ENCODE results near the gene PEX5.
A peak's percentile ranks its signal among the peaks of the same experiment; 100 is the strongest.
"Not testable (repeated sequence)": the region's sequence is repeated elsewhere in the genome, so short reads cannot be mapped to it uniquely, and the experiment has no call there.

Gene PEX5

GRCh38 chr12:7207866-7208625 lies 18.6 kb downstream of the PEX5 start:
- DNase-seq = no peak
- no peak overlapping the region for H3K4me3 ChIP-seq (ENCODE audit: insufficient read depth, low read depth, low read length, poor library complexity, severe bottlenecking)
- no peaks in the 10 kb centered on the region for H3K4me1 ChIP-seq (ENCODE audit: control insufficient read depth, insufficient read depth, low read length, poor library complexity, severe bottlenecking)
- no peaks in the 10 kb centered on the region for H3K27me3 ChIP-seq (replicated peaks; ENCODE audit: control insufficient read depth, insufficient read depth, low read length, poor library complexity, severe bottlenecking)
- no peak overlapping the region for H3K27ac ChIP-seq (ENCODE audit: insufficient read depth, low read length, poor library complexity, severe bottlenecking)
- H3K36me3 ChIP-seq (ENCODE audit: control insufficient read depth, insufficient read depth, low read length) = peaks cover 50% of the 10 kb centered on the region
- H3K9me3 ChIP-seq (ENCODE audit: control insufficient read depth, low read length) = no peaks in the 10 kb centered on the region

GRCh38 chr12:7209958-7210357 lies 20.5 kb downstream of the PEX5 start:
- Histone ChIP-seq H3K27ac (ENCODE audit: insufficient read depth, low read length, poor library complexity, severe bottlenecking) (no peak overlapping the region), H3K36me3 (ENCODE audit: control insufficient read depth, insufficient read depth, low read length) (peaks cover 45% of the 10 kb centered on the region)

GRCh38 chr12:7210642-7211151 lies 21.2 kb downstream of the PEX5 start:
- no peaks in the 10 kb centered on the region for H3K27me3 ChIP-seq (replicated peaks; ENCODE audit: control insufficient read depth, insufficient read depth, low read length, poor library complexity, severe bottlenecking)
- DNase-seq = no peak
- H3K36me3 ChIP-seq (ENCODE audit: control insufficient read depth, insufficient read depth, low read length) = peaks cover 45% of the 10 kb centered on the region
- no peaks in the 10 kb centered on the region for H3K4me1 ChIP-seq (ENCODE audit: control insufficient read depth, insufficient read depth, low read length, poor library complexity, severe bottlenecking)
- no peak overlapping the region for H3K27ac ChIP-seq (ENCODE audit: insufficient read depth, low read length, poor library complexity, severe bottlenecking)
- H3K9me3 ChIP-seq (ENCODE audit: control insufficient read depth, low read length) = no peaks in the 10 kb centered on the region
- no peak overlapping the region for H3K4me3 ChIP-seq (ENCODE audit: insufficient read depth, low read depth, low read length, poor library complexity, severe bottlenecking)

More at GRCh38 chr12:7209958-7210357, 20.5 kb downstream of the PEX5 start:
- no peaks in the 10 kb centered on the region for H3K4me1 ChIP-seq (ENCODE audit: control insufficient read depth, insufficient read depth, low read length, poor library complexity, severe bottlenecking)
- no peak overlapping the region for H3K4me3 ChIP-seq (ENCODE audit: insufficient read depth, low read depth, low read length, poor library complexity, severe bottlenecking)
- no peaks in the 10 kb centered on the region for H3K27me3 ChIP-seq (replicated peaks; ENCODE audit: control insufficient read depth, insufficient read depth, low read length, poor library complexity, severe bottlenecking)
- H3K9me3 ChIP-seq (ENCODE audit: control insufficient read depth, low read length) = no peaks in the 10 kb centered on the region
- DNase-seq = no peak

GRCh38 chr12:7212678-7213077 lies 23.2 kb downstream of the PEX5 start:
- Histone ChIP-seq H3K27me3 (replicated peaks; ENCODE audit: control insufficient read depth, insufficient read depth, low read length, poor library complexity, severe bottlenecking) (no peaks in the 10 kb centered on the region), H3K4me1 (ENCODE audit: control insufficient read depth, insufficient read depth, low read length, poor library complexity, severe bottlenecking) (no peaks in the 10 kb centered on the region), H3K9me3 (ENCODE audit: control insufficient read depth, low read length) (no peaks in the 10 kb centered on the region), H3K4me3 (ENCODE audit: insufficient read depth, low read depth, low read length, poor library complexity, severe bottlenecking) (no peak overlapping the region), H3K27ac (ENCODE audit: insufficient read depth, low read length, poor library complexity, severe bottlenecking) (no peak overlapping the region), H3K36me3 (ENCODE audit: control insufficient read depth, insufficient read depth, low read length) (peaks cover 38% of the 10 kb centered on the region)
- no peak for DNase-seq

GRCh38 chr12:7213745-7214144 lies 24.3 kb downstream of the PEX5 start:
- not testable (repeated sequence) for H3K9me3 ChIP-seq (ENCODE audit: control insufficient read depth, low read length); H3K27me3 ChIP-seq (replicated peaks; ENCODE audit: control insufficient read depth, insufficient read depth, low read length, poor library complexity, severe bottlenecking); DNase-seq; H3K4me1 ChIP-seq (ENCODE audit: control insufficient read depth, insufficient read depth, low read length, poor library complexity, severe bottlenecking); H3K27ac ChIP-seq (ENCODE audit: insufficient read depth, low read length, poor library complexity, severe bottlenecking); H3K4me3 ChIP-seq (ENCODE audit: insufficient read depth, low read depth, low read length, poor library complexity, severe bottlenecking)
- H3K36me3 ChIP-seq (ENCODE audit: control insufficient read depth, insufficient read depth, low read length) = peaks cover 27% of the 10 kb centered on the region

- Histone ChIP-seq H3K27me3 (replicated peaks; ENCODE audit: control insufficient read depth, insufficient read depth, low read length, poor library complexity, severe bottlenecking) (no peaks in the 10 kb centered on the region), H3K4me1 (ENCODE audit: control insufficient read depth, insufficient read depth, low read length, poor library complexity, severe bottlenecking) (no peaks in the 10 kb centered on the region), H3K36me3 (ENCODE audit: control insufficient read depth, insufficient read depth, low read length) (no peaks in the 10 kb centered on the region), H3K27ac (ENCODE audit: insufficient read depth, low read length, poor library complexity, severe bottlenecking) (no peak overlapping the region), H3K9me3 (ENCODE audit: control insufficient read depth, low read length) (no peaks in the 10 kb centered on the region), H3K4me3 (ENCODE audit: insufficient read depth, low read depth, low read length, poor library complexity, severe bottlenecking) (no peak overlapping the region)
- DNase-seq = no peak
Observed at GRCh38 chr12:7217475-7218069, 28.1 kb downstream of the PEX5 start.

- H3K4me3 ChIP-seq (ENCODE audit: insufficient read depth, low read depth, low read length, poor library complexity, severe bottlenecking) = no peak overlapping the region
- H3K27me3 ChIP-seq (replicated peaks; ENCODE audit: control insufficient read depth, insufficient read depth, low read length, poor library complexity, severe bottlenecking) = no peaks in the 10 kb centered on the region
- no peak overlapping the region for H3K27ac ChIP-seq (ENCODE audit: insufficient read depth, low read length, poor library complexity, severe bottlenecking)
- DNase-seq = peak; percentile 40 to 62 (median 41)
- no peaks in the 10 kb centered on the region for H3K4me1 ChIP-seq (ENCODE audit: control insufficient read depth, insufficient read depth, low read length, poor library complexity, severe bottlenecking)
- H3K36me3 ChIP-seq (ENCODE audit: control insufficient read depth, insufficient read depth, low read length) = no peaks in the 10 kb centered on the region
- H3K9me3 ChIP-seq (ENCODE audit: control insufficient read depth, low read length) = no peaks in the 10 kb centered on the region
Observed at GRCh38 chr12:7219599-7220243, 30.2 kb downstream of the PEX5 start.

GRCh38 chr12:7221486-7221885 lies 32.0 kb downstream of the PEX5 start:
- H3K4me3 ChIP-seq (ENCODE audit: insufficient read depth, low read depth, low read length, poor library complexity, severe bottlenecking) = no peak overlapping the region
- H3K9me3 ChIP-seq (ENCODE audit: control insufficient read depth, low read length) = no peaks in the 10 kb centered on the region
- no peaks in the 10 kb centered on the region for H3K36me3 ChIP-seq (ENCODE audit: control insufficient read depth, insufficient read depth, low read length)
- no peak overlapping the region for H3K27ac ChIP-seq (ENCODE audit: insufficient read depth, low read length, poor library complexity, severe bottlenecking)
- H3K4me1 ChIP-seq (ENCODE audit: control insufficient read depth, insufficient read depth, low read length, poor library complexity, severe bottlenecking) = no peaks in the 10 kb centered on the region
- no peaks in the 10 kb centered on the region for H3K27me3 ChIP-seq (replicated peaks; ENCODE audit: control insufficient read depth, insufficient read depth, low read length, poor library complexity, severe bottlenecking)
- DNase-seq = no peak

- DNase-seq = no peak
- no peak overlapping the region for H3K27ac ChIP-seq (ENCODE audit: insufficient read depth, low read length, poor library complexity, severe bottlenecking)
- no peak overlapping the region for H3K4me3 ChIP-seq (ENCODE audit: insufficient read depth, low read depth, low read length, poor library complexity, severe bottlenecking)
- no peaks in the 10 kb centered on the region for H3K27me3 ChIP-seq (replicated peaks; ENCODE audit: control insufficient read depth, insufficient read depth, low read length, poor library complexity, severe bottlenecking)
- H3K4me1 ChIP-seq (ENCODE audit: control insufficient read depth, insufficient read depth, low read length, poor library complexity, severe bottlenecking) = no peaks in the 10 kb centered on the region
- no peaks in the 10 kb centered on the region for H3K36me3 ChIP-seq (ENCODE audit: control insufficient read depth, insufficient read depth, low read length)
- H3K9me3 ChIP-seq (ENCODE audit: control insufficient read depth, low read length) = no peaks in the 10 kb centered on the region
Observed at GRCh38 chr12:7229741-7230140, 40.3 kb downstream of the PEX5 start.

Measured in effector memory CD4-positive, alpha-beta T cell (primary cell).